ENCODE results near the gene WBP4. TPM values are rescaled to one million over a fixed set of nuclear protein-coding genes. Genes with fewer than 3 reads are reported as not detected.

Gene WBP4
- total and polyA plus RNA-seq, 2 of the 4 experiments (the other 2 are of a cell fraction): 4.3 to 11.0 TPM

- H3K27ac ChIP-seq (ENCODE audit: insufficient read depth, low read length): no peak overlapping the region
- POLR2A ChIA-PET (ENCODE audit: unreplicated experiment): no interaction called here
- H3K4ac ChIP-seq (ENCODE audit: low read depth, low read length): no peak overlapping the region
- CTCF ChIA-PET: interaction anchor here (1.0 kb wide), 1 partner anchor 9 kb away, joined by 3 read pairs; no protein-coding TSS in a partner anchor
- no peaks in the 10 kb centered on the region for H3K9me3 ChIP-seq (ENCODE audit: control insufficient read depth, insufficient read depth, low read length)
- no peak overlapping the region for H4K91ac ChIP-seq (ENCODE audit: insufficient read depth, low read depth, low read length)
- no peak overlapping the region for H3K18ac ChIP-seq (ENCODE audit: low read depth, low read length)
- no peak overlapping the region for H2BK15ac ChIP-seq (ENCODE audit: low read depth, low read length)
- dilution Hi-C loops (cut with HindIII; ENCODE audit: low sequenced_read_pairs, unreplicated experiment): no loop called here
- in situ Hi-C loops (cut with MboI; ENCODE audit: low sequenced_read_pairs): no loop called here
- no peak overlapping the region for H3K9ac ChIP-seq (ENCODE audit: low read depth, low read length)
- no peak for DNase-seq
- H2BK5ac ChIP-seq (ENCODE audit: low read depth, low read length, poor library complexity, severe bottlenecking): no peak overlapping the region
- no peak overlapping the region for H3K56ac ChIP-seq (ENCODE audit: extremely low read depth, insufficient read depth, low read length)
- WGBS, 2 experiments (ENCODE audit: extremely low coverage in 2 of 2, insufficient read length in 1 of 2): no CpG with 5 or more reads among the region's 4 CpGs
- H3K4me2 ChIP-seq (ENCODE audit: low read depth, low read length): no peak overlapping the region
- H3K79me1 ChIP-seq (ENCODE audit: low read depth in 1 of 2, low read length in 2 of 2): no peaks in the 10 kb centered on the region
- no peak overlapping the region for H2AK9ac ChIP-seq (replicated peaks; ENCODE audit: low read depth, low read length, poor library complexity)
- H3K4me3 ChIP-seq (ENCODE audit: insufficient read depth, low read depth, low read length): no peak overlapping the region
- no peak overlapping the region for H2BK20ac ChIP-seq (ENCODE audit: low read depth, low read length)
- H3K23ac ChIP-seq (ENCODE audit: low read depth, low read length): no peak overlapping the region
- no peak overlapping the region for H2AFZ ChIP-seq (replicated peaks; ENCODE audit: low read length, poor library complexity)
- no peak overlapping the region for H3K14ac ChIP-seq (replicated peaks; ENCODE audit: low read depth, low read length)
- intact Hi-C loops (cut with micrococcal nuclease): no loop called here
- ATAC-seq (ENCODE audit: low read depth): no peak
- H3K9me1 ChIP-seq (ENCODE audit: insufficient read depth, low read length): no peaks in the 10 kb centered on the region
- H2BK120ac ChIP-seq (ENCODE audit: low read depth, low read length): no peak overlapping the region
- H3K36me3 ChIP-seq (ENCODE audit: control insufficient read depth, insufficient read depth, low read length): no peaks in the 10 kb centered on the region
- no peak overlapping the region for H2AK5ac ChIP-seq (ENCODE audit: low read depth, low read length)
- H3K27me3 ChIP-seq (ENCODE audit: control insufficient read depth, insufficient read depth, low read length): no peaks in the 10 kb centered on the region
- H4K8ac ChIP-seq (ENCODE audit: low read depth in 2 of 2, low read length in 2 of 2): no peak overlapping the region
- TF ChIP-seq POLR2A (IDR thresholded peaks at IDR 0.05; ENCODE audit: low read depth, low read length): no peak
- no peak for TF ChIP-seq CHD1 (IDR thresholded peaks at IDR 0.05; ENCODE audit: low read depth, low read length)
- no peak for TF ChIP-seq RAD21 (IDR thresholded peaks at IDR 0.05; ENCODE audit: low read length)
- no peak for TF ChIP-seq USF2 (IDR thresholded peaks at IDR 0.05; ENCODE audit: low read depth, low read length)
- TF ChIP-seq RCOR1 (IDR thresholded peaks at IDR 0.05; ENCODE audit: insufficient replicate concordance, low read length): no peak
- TF ChIP-seq, protein P1, sequence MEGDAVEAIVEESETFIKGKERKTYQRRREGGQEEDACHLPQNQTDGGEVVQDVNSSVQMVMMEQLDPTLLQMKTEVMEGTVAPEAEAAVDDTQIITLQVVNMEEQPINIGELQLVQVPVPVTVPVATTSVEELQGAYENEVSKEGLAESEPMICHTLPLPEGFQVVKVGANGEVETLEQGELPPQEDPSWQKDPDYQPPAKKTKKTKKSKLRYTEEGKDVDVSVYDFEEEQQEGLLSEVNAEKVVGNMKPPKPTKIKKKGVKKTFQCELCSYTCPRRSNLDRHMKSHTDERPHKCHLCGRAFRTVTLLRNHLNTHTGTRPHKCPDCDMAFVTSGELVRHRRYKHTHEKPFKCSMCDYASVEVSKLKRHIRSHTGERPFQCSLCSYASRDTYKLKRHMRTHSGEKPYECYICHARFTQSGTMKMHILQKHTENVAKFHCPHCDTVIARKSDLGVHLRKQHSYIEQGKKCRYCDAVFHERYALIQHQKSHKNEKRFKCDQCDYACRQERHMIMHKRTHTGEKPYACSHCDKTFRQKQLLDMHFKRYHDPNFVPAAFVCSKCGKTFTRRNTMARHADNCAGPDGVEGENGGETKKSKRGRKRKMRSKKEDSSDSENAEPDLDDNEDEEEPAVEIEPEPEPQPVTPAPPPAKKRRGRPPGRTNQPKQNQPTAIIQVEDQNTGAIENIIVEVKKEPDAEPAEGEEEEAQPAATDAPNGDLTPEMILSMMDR (conservative IDR thresholded peaks at IDR 0.05; ENCODE audit: low read depth, low read length): no peak
- no peak for TF ChIP-seq NFE2L2 (IDR thresholded peaks at IDR 0.05; ENCODE audit: low read depth, low read length)
- no peak for TF ChIP-seq FOS (IDR thresholded peaks at IDR 0.05; ENCODE audit: low read depth, low read length)
- TF ChIP-seq CEBPB (IDR thresholded peaks at IDR 0.05; ENCODE audit: low read depth, low read length): no peak
- no peak for TF ChIP-seq ELK1 (IDR thresholded peaks at IDR 0.05; ENCODE audit: borderline replicate concordance, low read depth, low read length)
- TF ChIP-seq SMC3 (IDR thresholded peaks at IDR 0.05; ENCODE audit: low read depth, low read length): no peak
- no peak for TF ChIP-seq MAZ (IDR thresholded peaks at IDR 0.05; ENCODE audit: borderline replicate concordance, low read depth, low read length)
- no peak for TF ChIP-seq BHLHE40 (IDR thresholded peaks at IDR 0.05; ENCODE audit: low read depth, low read length)
- TF ChIP-seq MAFK (IDR thresholded peaks at IDR 0.05; ENCODE audit: low read depth, low read length): no peak
- H4K20me1 ChIP-seq (ENCODE audit: insufficient read depth, low read length): no peaks in the 10 kb centered on the region
- H3K4me1 ChIP-seq (ENCODE audit: control insufficient read depth, insufficient read depth, low read length): no peaks in the 10 kb centered on the region
- no peak overlapping the region for H4K5ac ChIP-seq (ENCODE audit: low read depth, low read length)
- BruUV-seq (replicated peaks): no TSS peak
Measured at GRCh38 chr13:41117869-41118268, 56.6 kb downstream of the WBP4 start.

Measured in IMR-90 (cell line).